ENCODE data around the gene CKS2. TPM values are rescaled to one million over a fixed set of nuclear protein-coding genes. Genes with fewer than 3 reads are reported as not detected.

Gene CKS2
- total and polyA plus RNA-seq, 2 of the 4 experiments (the other 2 are of a cell fraction) = 192 to 261 TPM

DNA sequence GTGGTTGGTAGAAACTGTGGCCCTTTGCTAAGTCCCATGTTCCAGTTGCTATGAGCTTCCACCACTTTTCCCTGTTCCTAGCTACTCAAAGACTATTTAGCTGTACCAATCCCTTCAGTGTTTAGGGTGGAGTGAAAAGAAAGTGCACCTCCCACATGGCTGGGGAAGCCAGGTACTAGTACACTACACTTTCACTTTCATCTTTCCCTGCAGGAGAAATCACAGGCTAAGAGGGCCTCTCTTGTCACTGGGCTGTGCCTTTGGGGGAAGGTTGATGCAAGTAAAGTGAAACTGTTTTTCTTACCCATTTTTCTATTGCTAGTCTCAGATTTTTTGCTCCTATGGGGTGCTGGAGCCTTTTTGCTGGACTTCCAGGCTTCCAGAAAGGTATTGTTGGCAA lies 33.5 kb upstream of the CKS2 start:
- intact Hi-C loops (cut with micrococcal nuclease) = loop anchor here (5.0 to 10.0 kb wide), 2 partner anchors 255 to 683 kb away; no protein-coding TSS in a partner anchor
- no peak for TF ChIP-seq RAD21 (IDR thresholded peaks at IDR 0.05; ENCODE audit: low read length)
- no peak for TF ChIP-seq RFX5 (IDR thresholded peaks at IDR 0.05; ENCODE audit: low read depth, low read length)
- TF ChIP-seq, protein P1, sequence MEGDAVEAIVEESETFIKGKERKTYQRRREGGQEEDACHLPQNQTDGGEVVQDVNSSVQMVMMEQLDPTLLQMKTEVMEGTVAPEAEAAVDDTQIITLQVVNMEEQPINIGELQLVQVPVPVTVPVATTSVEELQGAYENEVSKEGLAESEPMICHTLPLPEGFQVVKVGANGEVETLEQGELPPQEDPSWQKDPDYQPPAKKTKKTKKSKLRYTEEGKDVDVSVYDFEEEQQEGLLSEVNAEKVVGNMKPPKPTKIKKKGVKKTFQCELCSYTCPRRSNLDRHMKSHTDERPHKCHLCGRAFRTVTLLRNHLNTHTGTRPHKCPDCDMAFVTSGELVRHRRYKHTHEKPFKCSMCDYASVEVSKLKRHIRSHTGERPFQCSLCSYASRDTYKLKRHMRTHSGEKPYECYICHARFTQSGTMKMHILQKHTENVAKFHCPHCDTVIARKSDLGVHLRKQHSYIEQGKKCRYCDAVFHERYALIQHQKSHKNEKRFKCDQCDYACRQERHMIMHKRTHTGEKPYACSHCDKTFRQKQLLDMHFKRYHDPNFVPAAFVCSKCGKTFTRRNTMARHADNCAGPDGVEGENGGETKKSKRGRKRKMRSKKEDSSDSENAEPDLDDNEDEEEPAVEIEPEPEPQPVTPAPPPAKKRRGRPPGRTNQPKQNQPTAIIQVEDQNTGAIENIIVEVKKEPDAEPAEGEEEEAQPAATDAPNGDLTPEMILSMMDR (conservative IDR thresholded peaks at IDR 0.05; ENCODE audit: low read depth, low read length) = no peak
- TF ChIP-seq, protein P2, sequence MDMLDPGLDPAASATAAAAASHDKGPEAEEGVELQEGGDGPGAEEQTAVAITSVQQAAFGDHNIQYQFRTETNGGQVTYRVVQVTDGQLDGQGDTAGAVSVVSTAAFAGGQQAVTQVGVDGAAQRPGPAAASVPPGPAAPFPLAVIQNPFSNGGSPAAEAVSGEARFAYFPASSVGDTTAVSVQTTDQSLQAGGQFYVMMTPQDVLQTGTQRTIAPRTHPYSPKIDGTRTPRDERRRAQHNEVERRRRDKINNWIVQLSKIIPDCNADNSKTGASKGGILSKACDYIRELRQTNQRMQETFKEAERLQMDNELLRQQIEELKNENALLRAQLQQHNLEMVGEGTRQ (IDR thresholded peaks at IDR 0.05; ENCODE audit: low read depth, low read length) = no peak
- no peak for TF ChIP-seq SMC3 (IDR thresholded peaks at IDR 0.05; ENCODE audit: low read depth, low read length)
- TF ChIP-seq BHLHE40 (IDR thresholded peaks at IDR 0.05; ENCODE audit: low read depth, low read length) = no peak
- no peak for TF ChIP-seq CHD1 (IDR thresholded peaks at IDR 0.05; ENCODE audit: low read depth, low read length)
- no peak for TF ChIP-seq MAZ (IDR thresholded peaks at IDR 0.05; ENCODE audit: borderline replicate concordance, low read depth, low read length)
- TF ChIP-seq RCOR1 (IDR thresholded peaks at IDR 0.05; ENCODE audit: insufficient replicate concordance, low read length) = no peak
- TF ChIP-seq POLR2A (IDR thresholded peaks at IDR 0.05; ENCODE audit: low read depth, low read length) = no peak
- TF ChIP-seq, protein P3, sequence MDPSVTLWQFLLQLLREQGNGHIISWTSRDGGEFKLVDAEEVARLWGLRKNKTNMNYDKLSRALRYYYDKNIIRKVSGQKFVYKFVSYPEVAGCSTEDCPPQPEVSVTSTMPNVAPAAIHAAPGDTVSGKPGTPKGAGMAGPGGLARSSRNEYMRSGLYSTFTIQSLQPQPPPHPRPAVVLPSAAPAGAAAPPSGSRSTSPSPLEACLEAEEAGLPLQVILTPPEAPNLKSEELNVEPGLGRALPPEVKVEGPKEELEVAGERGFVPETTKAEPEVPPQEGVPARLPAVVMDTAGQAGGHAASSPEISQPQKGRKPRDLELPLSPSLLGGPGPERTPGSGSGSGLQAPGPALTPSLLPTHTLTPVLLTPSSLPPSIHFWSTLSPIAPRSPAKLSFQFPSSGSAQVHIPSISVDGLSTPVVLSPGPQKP (IDR thresholded peaks at IDR 0.05; ENCODE audit: borderline replicate concordance, low read depth, low read length) = no peak
- TF ChIP-seq MAFK (IDR thresholded peaks at IDR 0.05; ENCODE audit: low read depth, low read length) = no peak
- no peak for TF ChIP-seq MXI1 (IDR thresholded peaks at IDR 0.05; ENCODE audit: borderline replicate concordance, low read depth, low read length)
- no peak for TF ChIP-seq CEBPB (IDR thresholded peaks at IDR 0.05; ENCODE audit: low read depth, low read length)
- TF ChIP-seq NFE2L2 (IDR thresholded peaks at IDR 0.05; ENCODE audit: low read depth, low read length) = no peak
- no peak for TF ChIP-seq FOS (IDR thresholded peaks at IDR 0.05; ENCODE audit: low read depth, low read length)

More for the DNA sequence above, 33.5 kb upstream of the CKS2 start:
- BruUV-seq (replicated peaks) = no TSS peak
- H2BK20ac ChIP-seq (ENCODE audit: low read depth, low read length) = peak overlapping the region; percentile 52; the same call in 1 of the 2 replicates
- H2BK120ac ChIP-seq (ENCODE audit: low read depth, low read length) = peak overlapping the region; percentile 61; the same call in 1 of the 2 replicates
- H3K79me1 ChIP-seq (ENCODE audit: low read depth in 1 of 2, low read length in 2 of 2) = no peaks in the 10 kb centered on the region
- in situ Hi-C loops (cut with MboI; ENCODE audit: low sequenced_read_pairs) = loop anchor here (10.0 kb wide), 1 partner anchor 683 kb away; no protein-coding TSS in a partner anchor
- H3K9me1 ChIP-seq (ENCODE audit: insufficient read depth, low read length) = no peaks in the 10 kb centered on the region
- H2BK5ac ChIP-seq (ENCODE audit: low read depth, low read length, poor library complexity, severe bottlenecking) = peak overlapping the region; percentile 34
- peak overlapping the region; percentile 42 for H3K4me2 ChIP-seq (ENCODE audit: low read depth, low read length)
- H3K14ac ChIP-seq (replicated peaks; ENCODE audit: low read depth, low read length) = peak overlapping the region; percentile 31; the same call in 1 of the 2 replicates
- DNase-seq = peak; percentile 49
- no peak overlapping the region for H4K8ac ChIP-seq (ENCODE audit: low read depth in 2 of 2, low read length in 2 of 2)
- peak overlapping the region; percentile 35; the same call in 1 of the 2 replicates for H2AK5ac ChIP-seq (ENCODE audit: low read depth, low read length)
- peak; percentile 11; the same call in 1 of the 2 replicates for ATAC-seq (ENCODE audit: low read depth)
- no peak overlapping the region for H3K27ac ChIP-seq (ENCODE audit: insufficient read depth, low read length)
- H3K23ac ChIP-seq (ENCODE audit: low read depth, low read length) = peak overlapping the region; percentile 3; the same call in 1 of the 2 replicates
- H2AK9ac ChIP-seq (replicated peaks; ENCODE audit: low read depth, low read length, poor library complexity) = no peak overlapping the region
- H3K4me1 ChIP-seq (ENCODE audit: control insufficient read depth, insufficient read depth, low read length) = peaks cover 7% of the 10 kb centered on the region; the same call in 1 of the 2 replicates
- peaks cover 9% of the 10 kb centered on the region for H3K9me3 ChIP-seq (ENCODE audit: control insufficient read depth, insufficient read depth, low read length)
- no peak overlapping the region for H3K4me3 ChIP-seq (ENCODE audit: insufficient read depth, low read depth, low read length)
- H3K56ac ChIP-seq (ENCODE audit: extremely low read depth, insufficient read depth, low read length) = no peak overlapping the region
- CTCF ChIA-PET = no interaction called here
- no peaks in the 10 kb centered on the region for H3K36me3 ChIP-seq (ENCODE audit: control insufficient read depth, insufficient read depth, low read length)
- H3K18ac ChIP-seq (ENCODE audit: low read depth, low read length) = peak overlapping the region; percentile 49; the same call in 1 of the 2 replicates
- dilution Hi-C loops (cut with HindIII; ENCODE audit: low sequenced_read_pairs, unreplicated experiment) = no loop called here
- POLR2A ChIA-PET (ENCODE audit: unreplicated experiment) = no interaction called here
- H4K20me1 ChIP-seq (ENCODE audit: insufficient read depth, low read length) = no peaks in the 10 kb centered on the region
- H2BK15ac ChIP-seq (ENCODE audit: low read depth, low read length) = peak overlapping the region; percentile 79; the same call in 1 of the 3 replicates
- H3K9ac ChIP-seq (ENCODE audit: low read depth, low read length) = no peak overlapping the region
- no peaks in the 10 kb centered on the region for H3K27me3 ChIP-seq (ENCODE audit: control insufficient read depth, insufficient read depth, low read length)
- peak overlapping the region; percentile 72 for H2AFZ ChIP-seq (replicated peaks; ENCODE audit: low read length, poor library complexity)
- H4K91ac ChIP-seq (ENCODE audit: insufficient read depth, low read depth, low read length) = peak overlapping the region; percentile 38; the same call in 1 of the 2 replicates
- peak overlapping the region; percentile 53; the same call in 1 of the 2 replicates for H4K5ac ChIP-seq (ENCODE audit: low read depth, low read length)
- peak overlapping the region; percentile 64; the same call in 1 of the 2 replicates for H3K4ac ChIP-seq (ENCODE audit: low read depth, low read length)

Data from IMR-90 (cell line).